Upper lobe of left lung (tissue), 4 donors: ENCODE data around the gene CHDH.

Experiments
- CTCF ChIP-seq, 6 experiments: fragments of 450-650 bp in 4 of 6; fragments of 200-600 bp in 2 of 6; sonication (generic) in 2 of 6; IDR thresholded peaks; one replicate each; pipeline ENCODE4 v1.5.1; 2016 to 2019; ENCODE audit warnings: antibody characterized with exemption in 6 of 6
- POLR2AphosphoS5 ChIP-seq, 2 donors: sonication (generic); formaldehyde crosslinking; IDR thresholded peaks; one replicate each; pipeline ENCODE4 v1.5.1; 2017; ENCODE audit warnings: antibody characterized with exemption in 2 of 2

- TF ChIP-seq CTCF (IDR thresholded peaks at IDR 0.05) (no peak), POLR2AphosphoS5 (IDR thresholded peaks at IDR 0.05) (no peak)
Observed at GRCh38 chr3:53836084-53836872, 9.9 kb downstream of the CHDH start.
